Activated naive CD8-positive, alpha-beta T cell treated with anti-CD3 and anti-CD28 coated beads for 36 hours (primary cell): Measurements from ENCODE around the gene SLC7A14. TPM values are rescaled to one million over a fixed set of nuclear protein-coding genes. Genes with fewer than 3 reads are reported as not detected.
A peak's percentile ranks its signal among the peaks of the same experiment; 100 is the strongest.

Experiments
- DNase-seq: peaks from one replicate; pipeline ENCODE4 v3.0.0; 2021
- H3K27ac Mint-ChIP-seq: one replicate; pipeline ENCODE4 v1.8.0; 2022; ENCODE audit warnings: mild to moderate bottlenecking, moderate library complexity, mixed read lengths
- H3K27me3 Mint-ChIP-seq: one replicate; pipeline ENCODE4 v1.8.0; 2022; ENCODE audit warnings: mild to moderate bottlenecking, mixed read lengths
- H3K36me3 Mint-ChIP-seq: one replicate; pipeline ENCODE4 v1.8.0; 2021; ENCODE audit warnings: mild to moderate bottlenecking, mixed read lengths
- H3K4me1 Mint-ChIP-seq: one replicate; pipeline ENCODE4 v1.8.0; 2021; ENCODE audit warnings: mixed read lengths
- H3K4me3 Mint-ChIP-seq: one replicate; pipeline ENCODE4 v1.8.0; 2022; ENCODE audit warnings: mild to moderate bottlenecking, moderate library complexity, mixed read lengths
- H3K9me3 Mint-ChIP-seq: one replicate; pipeline ENCODE4 v1.8.0; 2022; ENCODE audit warnings: mixed read lengths
- total RNA-seq, 2 experiments: library from RNA; stranded (reverse); gene quantifications; one replicate each; pipeline ENCODE4 v1.2.3, GENCODE V29; 2021

The SLC7A14 gene
- total RNA-seq, 2 experiments from 2014 or later = not detected

DNA sequence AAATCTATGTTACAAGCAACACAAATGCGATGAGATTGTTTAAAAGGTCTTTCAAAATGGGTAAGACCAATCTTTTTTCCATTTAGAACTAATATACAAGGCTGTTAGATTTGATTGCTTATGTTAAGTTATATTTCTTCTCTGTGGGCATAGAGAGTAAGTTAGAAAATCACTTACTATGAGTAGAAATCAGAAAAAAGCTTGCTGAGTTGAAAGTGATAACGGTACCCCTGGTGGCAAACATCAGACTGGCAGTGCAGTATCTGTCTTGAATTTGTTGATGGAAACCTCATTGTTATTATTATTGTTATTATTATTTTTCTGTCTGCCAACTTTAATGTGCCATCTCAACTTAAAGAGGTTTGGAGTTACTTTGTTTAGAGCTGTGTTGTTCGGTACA is 154.8 kb downstream of the SLC7A14 start:
- peaks cover 16% of the 10 kb centered on the region for H3K4me1 Mint-ChIP-seq
- H3K27me3 Mint-ChIP-seq = peaks cover 8% of the 10 kb centered on the region
- no peaks in the 10 kb centered on the region for H3K36me3 Mint-ChIP-seq
- H3K4me3 Mint-ChIP-seq = no peak overlapping the region
- H3K27ac Mint-ChIP-seq = no peak overlapping the region
- no peak for DNase-seq
- no peaks in the 10 kb centered on the region for H3K9me3 Mint-ChIP-seq

DNA sequence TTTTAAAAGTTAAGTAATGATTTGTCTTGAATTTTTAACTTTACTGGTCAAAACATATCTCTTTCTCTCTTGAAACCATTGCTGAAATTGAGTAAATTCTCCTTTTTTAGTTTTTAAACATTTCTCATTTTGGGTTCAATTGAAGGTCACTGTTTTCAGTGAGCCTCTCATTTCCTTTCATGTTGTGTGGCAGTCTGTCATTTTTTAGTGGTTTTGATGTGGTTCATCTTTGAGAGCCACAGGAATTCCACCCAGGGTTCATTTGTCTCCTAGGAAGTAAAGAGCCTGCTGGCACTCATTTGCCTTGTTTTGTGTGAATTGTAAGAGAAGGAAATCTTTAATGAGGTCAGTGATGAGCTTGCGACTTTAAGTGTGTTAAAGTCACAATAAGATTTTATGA is 156.8 kb downstream of the SLC7A14 start:
- no peak for DNase-seq
- H3K4me3 Mint-ChIP-seq = no peak overlapping the region
- no peaks in the 10 kb centered on the region for H3K36me3 Mint-ChIP-seq
- no peaks in the 10 kb centered on the region for H3K9me3 Mint-ChIP-seq
- H3K4me1 Mint-ChIP-seq = peaks cover 16% of the 10 kb centered on the region
- H3K27me3 Mint-ChIP-seq = peaks cover 17% of the 10 kb centered on the region
- H3K27ac Mint-ChIP-seq = no peak overlapping the region

GRCh38 chr3:170428095-170428494 is 157.8 kb downstream of the SLC7A14 start:
- Mint-ChIP-seq H3K9me3 (no peaks in the 10 kb centered on the region), H3K36me3 (no peaks in the 10 kb centered on the region), H3K4me1 (peaks cover 16% of the 10 kb centered on the region), H3K27ac (no peak overlapping the region), H3K4me3 (no peak overlapping the region), H3K27me3 (peaks cover 20% of the 10 kb centered on the region)
- DNase-seq = no peak

GRCh38 chr3:170426240-170426797 is 159.6 kb downstream of the SLC7A14 start:
- Mint-ChIP-seq H3K4me3 (no peak overlapping the region), H3K27ac (no peak overlapping the region), H3K36me3 (no peaks in the 10 kb centered on the region), H3K4me1 (peaks cover 18% of the 10 kb centered on the region), H3K27me3 (peaks cover 26% of the 10 kb centered on the region), H3K9me3 (no peaks in the 10 kb centered on the region)
- no peak for DNase-seq

GRCh38 chr3:170425491-170426239 is 160.2 kb downstream of the SLC7A14 start:
- no peaks in the 10 kb centered on the region for H3K9me3 Mint-ChIP-seq
- H3K4me1 Mint-ChIP-seq = peaks cover 18% of the 10 kb centered on the region
- H3K27me3 Mint-ChIP-seq = peaks cover 28% of the 10 kb centered on the region
- H3K36me3 Mint-ChIP-seq = no peaks in the 10 kb centered on the region
- no peak overlapping the region for H3K27ac Mint-ChIP-seq
- DNase-seq = no peak
- no peak overlapping the region for H3K4me3 Mint-ChIP-seq

- peaks cover 18% of the 10 kb centered on the region for H3K4me1 Mint-ChIP-seq
These were observed 161.0 kb downstream of the SLC7A14 start for GRCh38 chr3:170424879-170425278.

DNA sequence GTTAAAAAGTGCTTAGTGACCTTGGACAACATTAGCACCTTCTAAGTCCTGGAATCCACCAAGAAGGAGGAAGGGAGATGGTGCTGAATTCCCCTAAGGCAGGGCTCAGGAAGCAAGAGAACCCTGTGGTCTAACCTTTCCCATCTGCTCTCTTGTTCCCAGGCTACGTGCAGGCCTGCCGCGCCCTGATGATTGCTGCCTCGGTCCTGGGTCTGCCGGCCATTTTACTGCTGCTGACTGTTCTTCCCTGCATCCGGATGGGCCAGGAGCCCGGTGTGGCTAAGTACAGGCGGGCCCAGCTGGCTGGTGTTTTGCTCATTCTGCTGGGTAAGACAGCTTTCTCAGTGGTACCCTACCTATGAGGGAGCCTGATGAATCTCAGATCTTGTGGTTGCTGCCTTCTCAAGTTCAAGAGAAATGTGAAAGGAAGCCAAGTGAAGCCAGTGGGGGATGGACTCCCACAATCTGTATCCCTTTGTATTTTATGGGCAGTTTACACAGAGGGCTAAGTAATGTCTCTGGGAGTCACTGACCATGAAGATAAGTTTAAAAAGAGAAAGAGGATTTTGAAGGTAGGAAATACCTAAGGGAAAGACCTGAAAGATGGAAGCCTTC is 162.8 kb downstream of the SLC7A14 start:
- H3K9me3 Mint-ChIP-seq = no peaks in the 10 kb centered on the region
- H3K27me3 Mint-ChIP-seq = peaks cover 46% of the 10 kb centered on the region
- peaks cover 2% of the 10 kb centered on the region for H3K36me3 Mint-ChIP-seq
- H3K27ac Mint-ChIP-seq = no peak overlapping the region
- DNase-seq = no peak
- peaks cover 10% of the 10 kb centered on the region for H3K4me1 Mint-ChIP-seq
- H3K4me3 Mint-ChIP-seq = no peak overlapping the region

More at GRCh38 chr3:170424879-170425278, 161.0 kb downstream of the SLC7A14 start:
- Mint-ChIP-seq H3K4me3 (no peak overlapping the region), H3K27ac (no peak overlapping the region), H3K27me3 (peaks cover 35% of the 10 kb centered on the region), H3K9me3 (no peaks in the 10 kb centered on the region), H3K36me3 (no peaks in the 10 kb centered on the region)
- DNase-seq = no peak

- no peaks in the 10 kb centered on the region for H3K9me3 Mint-ChIP-seq
- H3K4me3 Mint-ChIP-seq = no peak overlapping the region
- DNase-seq = no peak
- H3K27me3 Mint-ChIP-seq = peaks cover 56% of the 10 kb centered on the region
- H3K36me3 Mint-ChIP-seq = peaks cover 2% of the 10 kb centered on the region
- H3K27ac Mint-ChIP-seq = no peak overlapping the region
- H3K4me1 Mint-ChIP-seq = peaks cover 9% of the 10 kb centered on the region
These were observed 164.1 kb downstream of the SLC7A14 start for GRCh38 chr3:170421758-170422157.

- H3K27ac Mint-ChIP-seq = no peak overlapping the region
- H3K27me3 Mint-ChIP-seq = peaks cover 55% of the 10 kb centered on the region
- H3K36me3 Mint-ChIP-seq = peaks cover 2% of the 10 kb centered on the region
- no peak for DNase-seq
- no peak overlapping the region for H3K4me3 Mint-ChIP-seq
- H3K4me1 Mint-ChIP-seq = peaks cover 9% of the 10 kb centered on the region
- no peaks in the 10 kb centered on the region for H3K9me3 Mint-ChIP-seq
These were observed 164.7 kb downstream of the SLC7A14 start for GRCh38 chr3:170421111-170421641.

- peaks cover 53% of the 10 kb centered on the region for H3K27me3 Mint-ChIP-seq
- no peak overlapping the region for H3K27ac Mint-ChIP-seq
These were observed 165.5 kb downstream of the SLC7A14 start for GRCh38 chr3:170420307-170420821.

GRCh38 chr3:170419557-170420087 is 166.3 kb downstream of the SLC7A14 start:
- Mint-ChIP-seq H3K36me3 (peaks cover 2% of the 10 kb centered on the region), H3K27ac (no peak overlapping the region), H3K4me3 (no peak overlapping the region), H3K9me3 (no peaks in the 10 kb centered on the region), H3K27me3 (peaks cover 49% of the 10 kb centered on the region), H3K4me1 (peaks cover 11% of the 10 kb centered on the region)
- DNase-seq = no peak

More at GRCh38 chr3:170420307-170420821, 165.5 kb downstream of the SLC7A14 start:
- no peak for DNase-seq
- peaks cover 2% of the 10 kb centered on the region for H3K36me3 Mint-ChIP-seq
- H3K4me3 Mint-ChIP-seq = no peak overlapping the region
- H3K9me3 Mint-ChIP-seq = no peaks in the 10 kb centered on the region
- peaks cover 9% of the 10 kb centered on the region for H3K4me1 Mint-ChIP-seq

DNA sequence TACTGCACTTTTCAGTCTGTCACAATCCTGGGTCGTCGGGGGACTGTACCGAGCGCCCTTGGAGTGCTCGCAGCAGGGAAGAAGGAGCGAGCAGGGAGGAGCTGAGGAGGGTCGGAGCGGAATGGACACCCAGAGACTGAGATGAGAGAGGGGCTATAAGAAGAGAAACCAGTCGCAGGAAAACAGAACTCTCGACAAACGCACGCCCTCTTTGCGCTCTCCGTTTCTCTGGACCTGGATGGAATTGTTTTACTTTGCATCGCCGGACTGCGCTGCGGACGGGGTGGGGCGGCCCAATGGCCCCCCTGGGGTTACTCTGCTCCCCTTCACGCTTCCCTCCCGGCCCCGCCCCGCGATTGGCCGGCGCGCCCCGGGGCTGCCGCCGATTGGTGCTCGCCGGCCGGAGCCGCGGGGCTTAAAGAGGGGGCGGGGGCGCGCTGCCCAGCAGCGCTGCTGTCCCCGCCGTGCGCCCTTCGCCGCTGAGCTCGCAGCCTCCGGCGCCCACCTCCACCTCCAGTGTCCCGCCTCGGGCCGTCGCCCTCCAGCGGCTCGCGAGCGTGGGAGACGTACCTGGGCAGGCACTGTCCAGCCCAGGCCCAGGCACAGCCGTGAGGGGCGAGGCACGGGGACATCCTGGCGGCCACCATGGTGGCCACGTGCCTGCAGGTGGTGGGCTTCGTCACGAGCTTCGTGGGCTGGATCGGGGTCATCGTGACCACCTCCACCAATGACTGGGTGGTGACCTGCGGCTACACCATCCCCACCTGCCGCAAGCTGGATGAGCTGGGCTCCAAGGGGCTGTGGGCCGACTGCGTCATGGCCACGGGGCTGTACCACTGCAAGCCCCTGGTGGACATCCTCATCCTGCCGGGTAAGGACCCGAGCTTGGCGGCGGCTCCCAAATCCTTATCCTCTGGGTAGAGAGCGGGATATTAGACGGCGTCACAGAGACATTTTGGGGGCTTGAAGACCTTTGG is 167.2 kb downstream of the SLC7A14 start, which contains the start of gene CLDN11:
Gene CLDN11, plus strand, starts transcription at position 447 of the 977 bp plus-strand sequence. Its CDS starts 199 bp downstream, at position 646.
- no peak for DNase-seq
- Mint-ChIP-seq H3K27me3 (peaks cover 49% of the 10 kb centered on the region), H3K4me3 (peak within 1 kb of the TSS; percentile 66), H3K27ac (no peak within 1 kb of the TSS), H3K9me3 (no peaks in the 10 kb centered on the region), H3K4me1 (peaks cover 15% of the 10 kb centered on the region), H3K36me3 (peaks cover 2% of the 10 kb centered on the region)

GRCh38 chr3:170417090-170417489 is 168.8 kb downstream of the SLC7A14 start:
- Mint-ChIP-seq H3K36me3 (peaks cover 2% of the 10 kb centered on the region), H3K9me3 (no peaks in the 10 kb centered on the region), H3K4me3 (no peak overlapping the region), H3K27ac (no peak overlapping the region), H3K4me1 (peaks cover 15% of the 10 kb centered on the region), H3K27me3 (peaks cover 44% of the 10 kb centered on the region)
- DNase-seq = no peak

DNA sequence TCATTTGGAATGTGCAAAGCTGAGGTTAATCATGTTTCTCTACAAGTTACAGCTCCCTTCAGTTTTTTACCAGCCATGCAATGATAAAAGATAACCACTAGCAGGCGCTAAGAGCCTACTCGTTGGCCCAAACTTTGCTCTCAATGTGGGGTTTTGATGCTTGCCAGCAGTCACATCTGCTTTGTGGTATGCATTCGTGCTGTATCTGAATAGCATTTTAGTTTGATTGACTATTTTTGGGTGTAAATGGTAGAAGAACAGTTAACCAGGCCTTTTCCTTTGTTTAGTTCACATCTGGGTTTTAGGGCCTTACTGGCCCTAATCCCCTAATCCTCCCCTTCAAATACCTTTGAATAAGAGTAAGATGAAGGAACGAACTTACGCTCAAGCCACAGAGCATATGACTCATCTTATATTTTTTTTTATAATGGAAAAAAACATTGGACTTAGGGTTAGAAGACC is 171.6 kb downstream of the SLC7A14 start:
- Mint-ChIP-seq H3K27me3 (peaks cover 24% of the 10 kb centered on the region), H3K27ac (no peak overlapping the region), H3K9me3 (no peaks in the 10 kb centered on the region), H3K4me3 (no peak overlapping the region), H3K4me1 (peaks cover 12% of the 10 kb centered on the region), H3K36me3 (peaks cover 2% of the 10 kb centered on the region)
- DNase-seq = peak; percentile 19
